Forelimb muscle (tissue), 1 donor: ENCODE results near the gene ST8SIA5. TPM values are rescaled to one million over a fixed set of nuclear protein-coding genes. Genes with fewer than 3 reads are reported as not detected.

Source experiments
- DNase-seq: peaks from one replicate; pipeline ENCODE4 v3.0.0-alpha.2; 2013; ENCODE audit warnings: low read depth
- polyA plus RNA-seq: library from polyadenylated mRNA; unstranded; fragments of 120-200 nt; gene quantifications from one replicate; pipeline ENCODE4 v1.2.1, GENCODE V29; 2013; ENCODE audit not compliant: insufficient read length

Gene ST8SIA5
- polyA plus RNA-seq, 1 donor = 7.5 TPM

DNA sequence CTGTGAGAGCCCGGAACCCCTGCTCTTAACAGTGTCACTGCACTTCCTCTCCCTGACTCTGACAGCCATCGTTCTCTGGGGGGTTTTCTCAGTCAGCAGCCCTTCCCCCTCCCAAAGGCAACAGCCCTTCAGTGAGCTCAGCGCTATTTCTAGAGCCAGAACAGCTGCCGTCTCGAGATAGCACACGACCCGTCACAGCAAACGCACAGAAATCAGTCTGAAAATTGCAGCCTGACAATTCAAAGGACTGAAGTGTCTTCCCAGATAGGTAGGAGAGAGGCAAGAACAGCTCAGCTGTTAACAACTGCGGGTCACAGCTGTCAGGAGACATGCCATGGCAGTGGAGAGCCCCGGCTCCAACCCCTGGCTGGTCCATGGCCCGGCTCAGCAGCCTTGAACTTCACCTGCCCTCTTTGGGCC is 45.4 kb downstream of the ST8SIA5 start:
- DNase-seq = peak; percentile 11

- DNase-seq = no peak
These were observed 49.9 kb downstream of the ST8SIA5 start for GRCh38 chr18:46706968-46707367.

- no peak for DNase-seq
These were observed 51.3 kb downstream of the ST8SIA5 start for GRCh38 chr18:46705521-46705920.

DNA sequence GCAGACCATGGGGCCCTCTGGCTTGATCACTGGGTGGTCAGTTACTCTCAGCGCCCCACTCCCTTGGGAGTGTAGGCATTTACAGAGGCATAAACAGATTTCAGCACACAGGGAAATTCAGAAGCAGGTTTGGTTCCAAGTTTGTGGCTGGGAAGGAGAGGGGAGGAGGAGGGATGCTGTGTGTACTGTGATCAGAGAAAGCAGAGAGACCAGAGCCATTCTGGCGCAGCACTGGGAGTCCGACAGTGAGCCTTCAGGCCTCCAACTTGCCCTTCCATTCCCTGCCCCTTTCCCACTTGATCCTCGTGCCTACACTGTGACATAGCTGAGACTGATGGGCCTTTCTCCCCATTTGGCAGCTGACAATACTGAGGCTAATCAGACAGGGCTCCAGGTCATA is 52.0 kb downstream of the ST8SIA5 start:
- DNase-seq = no peak

GRCh38 chr18:46704189-46704588 is 52.7 kb downstream of the ST8SIA5 start:
- no peak for DNase-seq

DNA sequence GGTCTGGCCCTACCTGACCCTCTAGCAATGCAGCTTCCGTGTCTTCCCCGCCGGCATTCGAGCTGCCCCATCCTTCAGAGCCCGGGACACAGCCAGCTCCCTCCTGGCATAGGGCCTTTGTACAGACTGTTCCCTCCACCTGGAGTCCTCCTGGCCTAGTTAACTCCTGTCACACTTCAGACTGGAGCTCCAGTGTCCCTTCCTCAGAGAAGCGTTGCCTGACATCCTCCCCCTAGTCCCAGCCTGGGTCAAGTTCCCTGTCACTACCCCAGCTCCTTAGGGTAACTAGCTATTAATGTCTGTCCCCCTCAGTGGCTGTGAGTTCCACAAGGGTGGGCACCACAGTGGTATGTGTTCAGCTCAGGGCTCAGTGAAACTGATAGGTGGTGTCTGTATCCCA is 54.4 kb downstream of the ST8SIA5 start:
- DNase-seq = no peak

DNA sequence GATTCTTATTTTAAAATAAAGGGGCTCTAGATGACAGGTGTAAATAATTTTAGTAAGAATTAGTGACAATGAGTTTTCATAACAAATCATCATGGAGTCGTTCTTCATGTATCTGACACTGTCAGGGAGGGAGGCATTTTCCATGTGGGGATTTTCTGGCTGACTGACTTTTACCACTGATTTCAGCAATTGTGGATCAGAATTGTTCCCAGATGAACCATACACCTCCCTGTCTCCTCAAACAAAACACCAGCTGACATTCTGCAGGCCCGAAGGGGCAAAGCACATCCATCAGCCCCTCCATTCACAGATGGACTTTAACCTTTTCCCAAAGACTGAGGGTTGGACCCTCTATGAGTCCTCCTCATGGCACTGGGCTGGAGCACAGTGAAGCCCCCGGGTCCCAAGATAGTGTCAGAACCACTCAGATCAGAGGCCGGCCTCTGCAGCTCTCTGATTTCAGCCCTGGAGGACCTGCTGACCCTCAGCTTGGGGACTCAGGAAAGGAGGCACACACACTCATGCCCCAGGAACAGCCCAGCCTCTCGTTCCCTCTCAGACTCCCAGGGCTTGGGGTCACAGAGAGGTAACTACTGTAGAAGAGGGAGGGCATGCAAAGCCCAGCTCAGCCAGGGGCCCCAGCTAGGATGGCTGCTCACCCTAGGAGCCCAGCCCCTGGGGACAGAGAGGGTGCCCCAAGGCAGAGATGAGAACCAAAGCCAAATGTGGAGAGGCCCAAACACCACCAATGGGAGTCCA is 56.6 kb downstream of the ST8SIA5 start:
- DNase-seq = no peak

DNA sequence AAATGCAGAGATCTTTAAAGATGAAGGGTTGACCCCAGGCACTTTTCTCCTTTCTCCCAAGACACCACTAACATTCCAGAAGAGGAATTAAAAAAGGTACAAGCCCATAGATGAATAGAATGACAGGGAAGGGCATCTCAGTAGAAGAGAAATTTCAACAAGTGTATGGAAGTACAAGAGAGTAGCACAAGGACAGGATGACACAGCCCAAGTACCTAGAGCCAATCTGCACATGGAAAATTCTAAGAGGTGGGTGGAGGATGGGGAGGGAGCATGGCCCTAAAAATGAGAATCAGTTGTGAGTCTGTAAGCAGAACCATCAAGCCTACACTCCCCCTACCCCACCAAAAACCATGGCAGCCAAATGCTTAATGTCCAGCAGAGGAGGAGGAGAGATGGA is 60.2 kb downstream of the ST8SIA5 start:
- DNase-seq = no peak

DNA sequence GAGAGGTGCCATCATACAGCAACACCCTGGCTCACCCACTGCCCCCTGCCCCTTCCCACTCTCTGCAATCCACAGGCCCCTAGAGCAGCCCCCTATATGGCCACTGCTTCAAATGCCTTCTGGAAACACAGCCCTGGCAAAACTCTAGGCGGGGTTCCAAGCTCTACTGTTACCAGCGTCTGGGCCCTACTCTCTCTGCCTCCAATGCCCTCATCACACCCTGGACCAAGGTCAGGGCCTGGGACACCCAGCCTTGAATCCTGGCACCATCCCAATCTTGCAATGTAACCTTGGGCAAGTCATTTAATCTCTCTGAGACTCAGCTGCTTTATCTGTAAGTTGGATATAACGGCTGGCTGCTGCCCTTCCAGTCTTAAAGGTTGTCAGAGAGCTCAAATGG is 60.6 kb downstream of the ST8SIA5 start:
- DNase-seq = no peak

GRCh38 chr18:46693996-46694395 is 62.9 kb downstream of the ST8SIA5 start:
- peak; percentile 5 for DNase-seq

DNA sequence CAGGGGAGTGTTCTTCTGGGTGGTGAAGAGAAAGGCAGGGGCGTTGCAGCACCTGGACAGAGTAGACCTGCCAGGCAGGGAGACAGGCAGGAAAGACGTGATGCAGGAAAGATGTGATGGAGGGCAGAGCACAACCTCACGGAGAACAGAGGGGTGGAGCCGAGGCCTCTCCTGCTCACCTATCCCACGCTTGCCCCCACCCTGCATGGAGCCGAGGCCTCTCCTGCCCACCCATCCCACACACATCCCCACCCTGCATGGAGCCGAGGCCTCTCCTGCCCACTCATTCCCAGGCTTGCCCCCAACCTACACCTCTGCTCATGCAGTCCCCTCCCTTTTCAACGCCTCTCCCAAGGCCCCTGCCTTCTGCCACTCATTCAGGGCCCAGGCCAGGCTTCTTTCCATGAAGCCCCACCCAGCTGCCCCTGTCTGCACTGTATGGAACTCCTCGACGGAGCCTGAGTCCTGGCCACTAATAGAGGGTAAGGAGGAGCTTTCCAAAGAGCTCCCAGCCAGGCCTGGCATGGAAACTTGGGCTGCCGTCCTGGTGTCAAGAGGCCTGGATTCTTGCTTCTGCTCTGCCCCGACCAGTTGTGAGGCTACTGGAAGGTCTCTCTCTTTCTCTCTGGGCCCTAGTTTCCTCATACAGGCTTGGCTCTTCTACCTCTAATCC is 67.9 kb downstream of the ST8SIA5 start:
- DNase-seq = no peak

GRCh38 chr18:46686186-46686585 is 70.7 kb downstream of the ST8SIA5 start:
- no peak for DNase-seq

- no peak for DNase-seq
These were observed 73.6 kb downstream of the ST8SIA5 start for GRCh38 chr18:46683252-46683651.

GRCh38 chr18:46680784-46681695 is 75.8 kb downstream of the ST8SIA5 start:
- no peak for DNase-seq

DNA sequence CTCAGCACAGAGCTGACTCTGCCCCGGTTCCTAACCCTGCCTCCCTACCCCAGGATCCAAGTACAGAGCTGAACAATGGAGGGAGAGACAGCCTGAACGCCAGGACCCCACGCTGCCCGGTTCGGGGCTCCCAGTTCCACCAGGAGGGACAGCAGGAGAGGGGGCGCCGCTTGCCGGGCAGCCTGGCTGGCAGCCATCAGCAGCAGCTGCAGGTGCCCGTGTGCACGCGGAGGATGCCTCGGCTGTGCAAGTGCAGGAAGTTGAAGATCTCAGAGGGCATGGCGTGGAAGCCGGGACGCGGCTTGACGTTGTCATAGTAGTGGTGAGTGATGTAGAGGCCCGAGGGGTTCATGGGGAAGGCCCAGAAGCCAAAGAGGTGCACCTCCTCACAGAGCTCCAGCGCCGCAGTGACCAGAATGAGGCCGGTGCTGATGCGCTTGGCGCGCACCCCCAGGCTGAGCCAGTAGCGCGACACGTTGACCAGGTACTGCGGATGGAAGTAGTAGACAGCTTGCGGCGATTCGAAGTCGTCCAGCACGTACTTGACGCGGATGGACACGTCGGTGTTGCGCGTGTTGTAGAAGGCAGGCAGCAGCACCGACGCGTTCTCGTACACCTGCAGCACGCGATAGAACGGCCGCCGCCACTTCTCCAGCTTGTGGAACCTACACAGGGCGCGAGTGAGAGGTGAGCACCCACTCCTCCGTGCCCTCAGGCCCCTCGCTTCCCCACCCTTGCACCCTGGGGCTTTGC is 76.8 kb downstream of the ST8SIA5 start:
- DNase-seq = no peak

DNA sequence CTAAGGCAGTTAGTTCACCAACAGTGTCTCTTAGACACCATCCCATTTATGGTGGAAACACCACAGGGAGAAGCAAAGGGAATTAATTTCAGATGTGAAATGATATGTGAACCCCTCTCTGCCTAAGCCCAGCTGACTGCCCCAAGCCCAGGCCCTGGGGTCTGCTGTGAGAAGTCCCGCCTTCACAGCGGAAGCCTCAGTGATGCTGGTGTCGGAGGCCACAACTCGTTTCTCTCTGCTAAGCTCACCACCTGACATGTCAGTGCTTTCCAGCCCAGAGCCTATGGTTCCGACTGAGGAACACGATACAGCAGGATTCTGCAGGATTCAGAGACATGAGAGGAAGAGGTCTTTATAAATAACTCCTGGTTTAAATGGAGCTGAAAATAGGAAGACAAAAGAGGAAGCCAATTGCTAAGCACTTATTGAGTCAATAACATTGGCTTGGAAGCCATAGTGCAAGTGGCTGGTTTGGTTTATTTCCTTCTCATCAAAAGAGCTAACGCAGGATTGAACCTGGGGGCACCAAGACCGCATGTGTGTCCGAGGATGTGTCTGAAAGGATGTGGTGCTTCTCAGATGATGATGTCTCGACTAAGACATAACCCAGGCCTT is 78.0 kb downstream of the ST8SIA5 start:
- DNase-seq = no peak

GRCh38 chr18:46678041-46678440 is 78.8 kb downstream of the ST8SIA5 start:
- no peak for DNase-seq

GRCh38 chr18:46677611-46678010 is 79.2 kb downstream of the ST8SIA5 start:
- no peak for DNase-seq

- DNase-seq = no peak
These were observed 80.5 kb downstream of the ST8SIA5 start for GRCh38 chr18:46676182-46676835.

GRCh38 chr18:46675112-46675511 is 81.7 kb downstream of the ST8SIA5 start:
- DNase-seq = no peak
